Measurements from ENCODE around the gene CSTF2T.

Gene CSTF2T

GRCh38 chr10:51654918-51655317 lies 44.5 kb downstream of the CSTF2T start:
- Histone ChIP-seq H3K79me1 (ENCODE audit: low read depth, low read length) (no peaks in the 10 kb centered on the region), H2BK5ac (ENCODE audit: low read length) (no peak overlapping the region), H4K91ac (ENCODE audit: low read depth, low read length, poor library complexity) (no peak overlapping the region), H3K23ac (ENCODE audit: low read depth, low read length, poor library complexity) (no peak overlapping the region), H4K8ac (ENCODE audit: low read depth, low read length) (no peak overlapping the region), H2AFZ (ENCODE audit: low read length) (no peak overlapping the region), H3K4ac (ENCODE audit: low read length) (no peak overlapping the region), H2BK12ac (ENCODE audit: low read length) (no peak overlapping the region), H3K4me2 (ENCODE audit: insufficient read depth, low read length, poor library complexity, severe bottlenecking) (no peak overlapping the region), H3K36me3 (replicated peaks in 1 of 2; ENCODE audit: control insufficient read depth in 2 of 2, insufficient read depth in 2 of 2, low read length in 2 of 2) (no peaks in the 10 kb centered on the region), H3K4me1 (ENCODE audit: control insufficient read depth in 2 of 2, insufficient read depth in 1 of 2, low read depth in 1 of 2, low read length in 2 of 2) (peaks cover 0 to 3% of the 10 kb centered on the region in 2 donors), H3K14ac (ENCODE audit: low read length) (no peak overlapping the region), H3K27ac (replicated peaks; ENCODE audit: low read length) (no peak overlapping the region), H2BK120ac (ENCODE audit: low read depth, low read length) (no peak overlapping the region), H3K4me3 (ENCODE audit: low read length in 2 of 2) (no peak overlapping the region), H3K18ac (ENCODE audit: low read length) (no peak overlapping the region), H3K9ac (ENCODE audit: low read depth, low read length, poor library complexity) (no peak overlapping the region), H2BK15ac (ENCODE audit: low read length) (no peak overlapping the region), H3K9me3 (replicated peaks in 1 of 2; ENCODE audit: control insufficient read depth in 2 of 2, insufficient read depth in 1 of 2, low read depth in 1 of 2, low read length in 2 of 2) (no peaks in the 10 kb centered on the region), H3K27me3 (ENCODE audit: control insufficient read depth in 3 of 3, insufficient read depth in 3 of 3, low read depth in 1 of 3, low read length in 3 of 3) (no peaks in the 10 kb centered on the region), H2AK5ac (ENCODE audit: low read depth, low read length) (no peak overlapping the region)
- WGBS, 2 donors (ENCODE audit: extremely low coverage in 2 of 2, insufficient read length in 2 of 2, insufficient replicate concordance in 1 of 2), result no CpG with 5 or more reads among the region's 1 CpG
- DNase-seq (ENCODE audit: low spot score), result no peak

DNA sequence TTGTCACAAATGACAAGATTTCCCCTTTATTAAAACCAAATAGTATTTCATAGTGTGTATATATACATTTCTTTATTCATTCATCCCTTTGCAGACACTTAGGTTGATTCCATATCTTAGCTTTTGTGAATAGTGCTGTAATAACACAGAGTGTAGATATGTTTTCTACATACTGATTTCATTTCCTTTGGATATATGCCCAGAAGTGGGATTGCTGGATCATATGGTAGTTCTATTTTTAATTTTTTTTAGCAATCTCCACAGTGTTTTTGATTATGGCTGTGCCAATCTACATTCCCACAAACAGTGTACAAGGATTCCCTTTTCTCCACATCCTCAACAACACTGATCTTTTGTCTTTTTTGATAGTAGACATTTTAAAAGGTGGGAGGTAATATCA lies 46.4 kb downstream of the CSTF2T start:
- no peak overlapping the region for H3K14ac ChIP-seq (ENCODE audit: low read length)
- no peak overlapping the region for H2BK120ac ChIP-seq (ENCODE audit: low read depth, low read length)
- no peaks in the 10 kb centered on the region for H3K27me3 ChIP-seq (ENCODE audit: control insufficient read depth in 3 of 3, insufficient read depth in 3 of 3, low read depth in 1 of 3, low read length in 3 of 3)
- H3K9ac ChIP-seq (ENCODE audit: low read depth, low read length, poor library complexity), result no peak overlapping the region
- no peak overlapping the region for H4K91ac ChIP-seq (ENCODE audit: low read depth, low read length, poor library complexity)
- H3K27ac ChIP-seq (replicated peaks; ENCODE audit: low read length), result no peak overlapping the region
- no peak overlapping the region for H3K18ac ChIP-seq (ENCODE audit: low read length)
- no peak overlapping the region for H2AK5ac ChIP-seq (ENCODE audit: low read depth, low read length)
- no peak overlapping the region for H4K8ac ChIP-seq (ENCODE audit: low read depth, low read length)
- no peaks in the 10 kb centered on the region for H3K9me3 ChIP-seq (replicated peaks in 1 of 2; ENCODE audit: control insufficient read depth in 2 of 2, insufficient read depth in 1 of 2, low read depth in 1 of 2, low read length in 2 of 2)
- no peaks in the 10 kb centered on the region for H3K79me1 ChIP-seq (ENCODE audit: low read depth, low read length)
- no peak for DNase-seq (ENCODE audit: low spot score)
- H3K23ac ChIP-seq (ENCODE audit: low read depth, low read length, poor library complexity), result no peak overlapping the region
- H3K4me3 ChIP-seq (ENCODE audit: low read length in 2 of 2), result no peak overlapping the region
- H2BK15ac ChIP-seq (ENCODE audit: low read length), result no peak overlapping the region
- H3K4me2 ChIP-seq (ENCODE audit: insufficient read depth, low read length, poor library complexity, severe bottlenecking), result no peak overlapping the region
- H2BK12ac ChIP-seq (ENCODE audit: low read length), result no peak overlapping the region
- no peak overlapping the region for H2AFZ ChIP-seq (ENCODE audit: low read length)
- H2BK5ac ChIP-seq (ENCODE audit: low read length), result no peak overlapping the region
- no peak overlapping the region for H3K4ac ChIP-seq (ENCODE audit: low read length)
- H3K36me3 ChIP-seq (replicated peaks in 1 of 2; ENCODE audit: control insufficient read depth in 2 of 2, insufficient read depth in 2 of 2, low read length in 2 of 2), result no peaks in the 10 kb centered on the region
- H3K4me1 ChIP-seq (ENCODE audit: control insufficient read depth in 2 of 2, insufficient read depth in 1 of 2, low read depth in 1 of 2, low read length in 2 of 2), result peaks cover 0 to under 1% of the 10 kb centered on the region in 2 donors

DNA sequence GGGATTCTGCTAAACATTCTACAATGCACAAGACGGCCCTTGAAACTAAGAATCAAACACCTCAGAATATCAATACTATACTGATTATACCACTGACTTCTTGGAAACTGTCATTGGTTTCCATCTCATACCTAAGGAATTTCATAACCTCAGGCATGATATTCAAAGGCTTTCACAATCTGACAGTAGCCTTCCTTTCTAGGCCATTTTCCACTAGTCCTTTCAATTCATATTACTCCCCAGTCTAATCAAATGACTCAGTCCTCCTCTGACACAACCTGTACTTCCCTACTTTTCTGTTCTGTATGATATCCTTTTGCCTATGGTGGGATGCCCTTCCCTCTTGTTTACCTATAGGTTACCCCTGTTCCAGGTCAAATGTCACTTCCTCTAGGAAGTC lies 48.3 kb downstream of the CSTF2T start:
- Histone ChIP-seq H3K18ac (ENCODE audit: low read length) (no peak overlapping the region), H2AFZ (ENCODE audit: low read length) (no peak overlapping the region), H2BK5ac (ENCODE audit: low read length) (no peak overlapping the region), H3K14ac (ENCODE audit: low read length) (no peak overlapping the region), H3K36me3 (replicated peaks in 1 of 2; ENCODE audit: control insufficient read depth in 2 of 2, insufficient read depth in 2 of 2, low read length in 2 of 2) (no peaks in the 10 kb centered on the region), H3K27ac (replicated peaks; ENCODE audit: low read length) (no peak overlapping the region), H2BK120ac (ENCODE audit: low read depth, low read length) (no peak overlapping the region), H2BK15ac (ENCODE audit: low read length) (no peak overlapping the region), H3K4ac (ENCODE audit: low read length) (no peak overlapping the region), H2BK12ac (ENCODE audit: low read length) (no peak overlapping the region), H3K9ac (ENCODE audit: low read depth, low read length, poor library complexity) (no peak overlapping the region), H3K27me3 (ENCODE audit: control insufficient read depth in 3 of 3, insufficient read depth in 3 of 3, low read depth in 1 of 3, low read length in 3 of 3) (no peaks in the 10 kb centered on the region), H3K4me3 (ENCODE audit: low read length in 2 of 2) (no peak overlapping the region), H3K23ac (ENCODE audit: low read depth, low read length, poor library complexity) (no peak overlapping the region), H3K4me2 (ENCODE audit: insufficient read depth, low read length, poor library complexity, severe bottlenecking) (no peak overlapping the region), H2AK5ac (ENCODE audit: low read depth, low read length) (no peak overlapping the region), H3K4me1 (ENCODE audit: control insufficient read depth in 2 of 2, insufficient read depth in 1 of 2, low read depth in 1 of 2, low read length in 2 of 2) (no peaks in the 10 kb centered on the region), H3K79me1 (ENCODE audit: low read depth, low read length) (no peaks in the 10 kb centered on the region), H4K91ac (ENCODE audit: low read depth, low read length, poor library complexity) (no peak overlapping the region), H3K9me3 (replicated peaks in 1 of 2; ENCODE audit: control insufficient read depth in 2 of 2, insufficient read depth in 1 of 2, low read depth in 1 of 2, low read length in 2 of 2) (no peaks in the 10 kb centered on the region), H4K8ac (ENCODE audit: low read depth, low read length) (no peak overlapping the region)
- no CpG with 5 or more reads among the region's 1 CpG for WGBS, 2 donors (ENCODE audit: extremely low coverage in 2 of 2, insufficient read length in 2 of 2, insufficient replicate concordance in 1 of 2)
- no peak for DNase-seq (ENCODE audit: low spot score)

DNA sequence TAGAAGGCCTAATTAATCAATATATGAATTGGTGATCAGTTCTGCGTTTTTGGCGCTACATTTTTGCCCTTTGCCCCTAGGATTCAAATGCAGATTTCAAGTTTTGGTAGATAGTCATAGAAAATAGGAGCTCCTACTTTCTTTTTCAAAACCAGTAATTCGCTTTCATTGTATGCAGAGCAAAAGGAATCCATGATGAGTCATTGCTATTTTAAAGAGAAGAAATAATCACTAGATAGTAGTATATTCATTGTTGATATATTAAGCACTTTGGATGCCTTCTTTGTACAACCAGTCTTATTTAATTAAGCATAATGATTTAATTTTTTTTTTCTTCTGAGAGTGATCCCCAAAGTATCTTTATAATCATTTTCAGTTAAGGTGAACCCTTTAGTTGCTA lies 50.3 kb downstream of the CSTF2T start:
- no peak overlapping the region for H4K8ac ChIP-seq (ENCODE audit: low read depth, low read length)
- no peak for DNase-seq (ENCODE audit: low spot score)
- H3K9me3 ChIP-seq (replicated peaks in 1 of 2; ENCODE audit: control insufficient read depth in 2 of 2, insufficient read depth in 1 of 2, low read depth in 1 of 2, low read length in 2 of 2), result no peaks in the 10 kb centered on the region
- H2AFZ ChIP-seq (ENCODE audit: low read length), result no peak overlapping the region
- H3K14ac ChIP-seq (ENCODE audit: low read length), result no peak overlapping the region
- no CpG with 5 or more reads among the region's 3 CpGs for WGBS, 2 donors (ENCODE audit: extremely low coverage in 2 of 2, insufficient read length in 2 of 2, insufficient replicate concordance in 1 of 2)
- H2BK5ac ChIP-seq (ENCODE audit: low read length), result no peak overlapping the region
- no peak overlapping the region for H3K4ac ChIP-seq (ENCODE audit: low read length)
- H3K27ac ChIP-seq (replicated peaks; ENCODE audit: low read length), result no peak overlapping the region
- no peak overlapping the region for H4K91ac ChIP-seq (ENCODE audit: low read depth, low read length, poor library complexity)
- no peaks in the 10 kb centered on the region for H3K36me3 ChIP-seq (replicated peaks in 1 of 2; ENCODE audit: control insufficient read depth in 2 of 2, insufficient read depth in 2 of 2, low read length in 2 of 2)
- H2AK5ac ChIP-seq (ENCODE audit: low read depth, low read length), result no peak overlapping the region
- no peak overlapping the region for H3K23ac ChIP-seq (ENCODE audit: low read depth, low read length, poor library complexity)
- no peaks in the 10 kb centered on the region for H3K4me1 ChIP-seq (ENCODE audit: control insufficient read depth in 2 of 2, insufficient read depth in 1 of 2, low read depth in 1 of 2, low read length in 2 of 2)
- H2BK12ac ChIP-seq (ENCODE audit: low read length), result no peak overlapping the region
- no peaks in the 10 kb centered on the region for H3K79me1 ChIP-seq (ENCODE audit: low read depth, low read length)
- no peaks in the 10 kb centered on the region for H3K27me3 ChIP-seq (ENCODE audit: control insufficient read depth in 3 of 3, insufficient read depth in 3 of 3, low read depth in 1 of 3, low read length in 3 of 3)
- H2BK15ac ChIP-seq (ENCODE audit: low read length), result no peak overlapping the region
- no peak overlapping the region for H2BK120ac ChIP-seq (ENCODE audit: low read depth, low read length)
- H3K4me3 ChIP-seq (ENCODE audit: low read length in 2 of 2), result no peak overlapping the region
- no peak overlapping the region for H3K18ac ChIP-seq (ENCODE audit: low read length)
- H3K9ac ChIP-seq (ENCODE audit: low read depth, low read length, poor library complexity), result no peak overlapping the region
- H3K4me2 ChIP-seq (ENCODE audit: insufficient read depth, low read length, poor library complexity, severe bottlenecking), result no peak overlapping the region
